ENCODE measurements around the gene AGAP1.

Gene AGAP1

DNA sequence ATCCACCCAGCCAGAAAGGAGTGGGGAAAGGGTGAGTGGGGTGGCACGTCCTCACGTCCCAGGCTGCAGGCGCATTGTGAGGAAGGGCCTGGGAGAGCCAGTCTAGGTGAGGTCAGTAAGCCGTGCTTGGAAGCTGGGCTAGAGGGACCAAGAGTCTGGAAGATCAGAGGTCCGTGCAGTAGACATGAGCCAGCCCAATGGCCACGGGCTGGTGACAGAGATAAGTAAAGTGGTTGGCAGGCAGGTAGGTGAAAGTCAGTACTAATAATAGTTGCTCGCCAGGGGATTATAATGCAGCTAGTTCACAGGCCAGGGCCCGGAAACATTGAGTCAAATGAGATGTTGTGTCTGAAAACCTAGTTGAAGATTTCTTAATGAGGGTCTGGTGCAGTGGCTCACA is 541.1 kb downstream of the AGAP1 start:
- DNase-seq = no peak

DNA sequence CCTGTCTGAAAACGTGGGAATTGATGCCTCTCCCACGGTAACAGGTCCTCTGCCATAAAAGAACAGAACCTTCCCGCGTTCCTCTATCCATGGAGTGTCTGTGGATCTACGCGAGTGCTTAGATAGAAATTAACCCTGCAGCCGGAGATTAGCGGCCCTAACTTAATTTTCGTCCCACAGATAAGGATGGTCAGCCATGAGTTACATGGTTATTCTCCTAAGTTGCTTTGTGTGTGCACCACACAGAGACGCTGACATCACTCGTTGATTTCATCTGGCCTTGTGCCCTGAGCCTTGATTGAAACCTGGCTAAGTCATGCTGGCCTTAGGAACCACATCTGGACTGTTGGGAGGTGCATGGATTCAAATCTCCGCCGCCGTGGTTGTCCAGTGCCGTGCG is 542.2 kb downstream of the AGAP1 start:
- no peak for DNase-seq

DNA sequence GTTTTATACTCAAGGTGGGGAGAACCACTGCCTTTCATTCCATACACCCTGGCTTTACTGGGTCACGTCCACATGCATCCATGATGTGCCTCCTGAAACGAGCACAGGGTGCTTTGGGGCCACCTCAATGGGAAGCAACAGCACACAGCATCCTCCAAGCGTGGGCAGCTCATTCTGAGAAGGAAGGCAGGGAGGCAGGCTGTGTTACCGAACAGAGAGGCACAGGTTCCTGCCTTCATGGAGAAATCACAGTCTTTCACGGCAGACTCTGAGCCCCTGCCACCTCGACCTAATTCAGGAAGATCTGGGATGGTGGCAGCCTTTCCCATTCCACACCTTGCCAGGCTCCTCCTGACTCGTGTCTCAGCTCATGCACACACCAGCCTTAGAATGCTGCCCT is 544.3 kb downstream of the AGAP1 start:
- no peak for DNase-seq

GRCh38 chr2:236040600-236041328 is 546.9 kb downstream of the AGAP1 start:
- DNase-seq = no peak

DNA sequence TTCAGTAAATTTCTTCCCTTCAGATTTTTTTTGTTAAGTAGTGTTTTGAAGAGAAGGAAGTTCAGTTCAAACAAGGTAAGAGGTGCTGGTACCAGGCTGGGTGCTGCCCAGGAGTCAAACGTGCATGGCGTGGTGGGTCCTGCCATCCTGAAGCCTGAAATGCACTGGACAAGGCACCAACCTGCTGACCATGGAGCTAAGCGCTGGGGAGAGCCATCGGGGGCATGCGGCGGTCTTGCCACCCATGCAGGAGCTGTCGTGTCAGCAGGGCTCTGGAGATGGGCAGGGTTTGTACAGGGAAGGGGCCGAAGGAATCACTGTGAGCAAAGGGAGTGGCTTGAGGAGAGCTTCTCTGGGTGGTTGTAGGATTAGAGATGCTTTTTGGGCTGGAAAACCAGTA is 547.8 kb downstream of the AGAP1 start:
- no peak for DNase-seq

GRCh38 chr2:236042087-236042486 is 548.2 kb downstream of the AGAP1 start:
- DNase-seq = no peak

GRCh38 chr2:236044191-236044590 is 550.3 kb downstream of the AGAP1 start:
- no peak for DNase-seq

DNA sequence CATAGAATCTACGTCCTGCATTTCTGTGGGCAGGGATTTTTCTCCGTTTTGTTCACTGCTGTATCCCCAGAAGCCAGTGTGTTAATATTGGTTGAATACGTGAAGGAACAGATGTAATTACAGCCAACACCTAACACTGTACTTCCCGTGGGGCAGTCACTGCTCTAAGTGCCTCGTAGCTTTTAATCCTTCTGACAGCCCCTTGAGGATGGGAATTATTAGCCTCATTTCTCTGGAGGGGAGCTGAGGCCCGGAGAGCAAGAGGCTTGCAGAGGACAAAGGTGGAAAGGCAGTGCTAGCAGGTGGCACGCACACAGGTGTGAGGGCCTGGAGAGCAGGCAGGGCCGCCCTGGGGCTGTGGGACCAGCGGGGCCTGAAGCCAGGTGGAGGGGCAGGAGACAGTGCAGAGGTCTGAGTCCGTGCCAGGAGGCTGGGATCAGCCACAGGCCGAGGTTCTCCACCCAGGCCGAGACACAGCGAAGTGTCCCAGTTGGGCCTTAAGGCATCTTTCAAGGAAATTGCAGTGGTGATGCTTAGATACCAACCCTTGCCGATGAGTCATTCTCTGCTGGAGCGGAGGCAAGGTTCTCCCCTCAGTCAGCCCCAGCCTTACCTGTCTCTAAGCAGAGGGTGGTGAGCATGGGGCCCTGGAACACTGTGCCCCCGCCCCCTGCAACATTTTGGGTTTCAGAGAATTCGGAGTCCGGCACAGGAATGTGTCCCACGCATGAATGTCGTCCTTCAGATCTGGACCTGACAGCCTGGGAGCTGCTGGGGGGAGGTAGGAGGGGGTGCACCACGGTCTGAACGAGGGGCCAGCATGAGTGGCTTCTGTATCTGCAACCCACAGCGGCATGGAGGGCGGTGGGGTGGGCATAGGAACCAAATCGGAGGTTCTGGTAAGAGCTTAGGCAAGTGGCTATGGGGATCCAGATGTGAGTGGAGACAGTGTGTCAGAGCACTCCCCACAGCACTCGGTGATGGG is 551.7 kb downstream of the AGAP1 start:
- no peak for DNase-seq

GRCh38 chr2:236046715-236047114 is 552.9 kb downstream of the AGAP1 start:
- DNase-seq = no peak

GRCh38 chr2:236047176-236047575 is 553.3 kb downstream of the AGAP1 start:
- no peak for DNase-seq

GRCh38 chr2:236047886-236048540 is 554.2 kb downstream of the AGAP1 start:
- no peak for DNase-seq

DNA sequence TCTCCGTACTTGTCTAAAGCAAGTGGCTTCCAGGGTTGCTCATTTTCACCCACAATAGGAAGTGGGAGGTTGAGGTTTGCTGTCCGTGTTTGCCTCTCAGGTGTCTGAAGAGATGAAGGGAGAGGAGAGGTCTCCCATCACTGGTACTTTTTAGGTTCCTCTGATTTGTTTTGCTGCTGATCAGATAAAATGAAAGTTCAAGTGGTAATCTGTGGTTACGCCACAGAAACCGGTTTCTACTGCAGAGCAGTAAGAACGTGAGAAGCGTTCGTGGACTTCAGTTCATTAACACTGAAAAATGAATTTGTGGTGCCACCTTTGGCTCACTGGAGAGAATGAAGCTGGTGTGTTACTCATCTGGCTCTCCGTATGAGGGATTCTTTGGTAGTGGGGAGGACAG is 556.1 kb downstream of the AGAP1 start:
- DNase-seq = no peak

DNA sequence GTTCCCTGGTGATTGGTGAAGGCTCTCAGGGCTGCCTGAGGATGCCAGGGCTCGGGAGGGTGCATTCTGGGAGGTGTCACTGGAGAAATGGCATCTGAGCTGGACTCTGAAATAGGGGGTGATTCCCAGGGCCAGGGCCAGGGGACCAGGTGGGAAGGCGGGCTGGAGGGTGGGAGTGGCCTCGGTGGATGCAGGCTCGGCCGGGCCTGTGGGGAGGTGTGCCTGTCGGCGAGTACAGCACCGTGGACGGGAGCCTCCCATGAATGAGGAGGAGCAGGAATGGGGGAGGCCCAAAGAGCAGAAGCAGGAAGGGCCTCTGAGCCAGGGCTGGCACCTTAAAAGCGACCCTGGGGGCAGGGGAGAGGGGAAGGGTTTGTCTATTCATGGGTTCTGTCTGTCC is 557.5 kb downstream of the AGAP1 start:
- no peak for DNase-seq

GRCh38 chr2:236051806-236052205 is 558.0 kb downstream of the AGAP1 start:
- DNase-seq = no peak

- no peak for DNase-seq
These were observed 558.4 kb downstream of the AGAP1 start for GRCh38 chr2:236052206-236052605.

- no peak for DNase-seq
These were observed 559.3 kb downstream of the AGAP1 start for GRCh38 chr2:236052926-236053821.

DNA sequence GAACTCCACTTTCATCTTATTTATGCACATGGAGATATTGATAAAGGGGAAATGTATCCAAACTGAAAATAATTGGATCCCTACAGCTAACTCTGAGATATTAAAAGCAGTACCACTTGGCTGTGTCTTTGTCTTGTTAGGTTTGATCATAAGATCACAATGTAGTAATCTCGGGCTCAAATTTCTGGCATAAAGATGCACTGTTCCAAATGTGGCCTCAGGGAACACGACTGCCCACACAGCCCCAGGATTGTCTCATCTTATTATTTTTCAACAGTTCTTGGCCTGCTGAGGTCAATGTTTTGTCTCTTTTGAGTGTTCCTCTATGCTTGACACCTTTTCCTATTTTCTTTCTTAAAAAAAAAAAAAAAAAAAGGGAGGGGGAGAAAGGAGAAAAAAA is 560.3 kb downstream of the AGAP1 start:
- DNase-seq = no peak

DNA sequence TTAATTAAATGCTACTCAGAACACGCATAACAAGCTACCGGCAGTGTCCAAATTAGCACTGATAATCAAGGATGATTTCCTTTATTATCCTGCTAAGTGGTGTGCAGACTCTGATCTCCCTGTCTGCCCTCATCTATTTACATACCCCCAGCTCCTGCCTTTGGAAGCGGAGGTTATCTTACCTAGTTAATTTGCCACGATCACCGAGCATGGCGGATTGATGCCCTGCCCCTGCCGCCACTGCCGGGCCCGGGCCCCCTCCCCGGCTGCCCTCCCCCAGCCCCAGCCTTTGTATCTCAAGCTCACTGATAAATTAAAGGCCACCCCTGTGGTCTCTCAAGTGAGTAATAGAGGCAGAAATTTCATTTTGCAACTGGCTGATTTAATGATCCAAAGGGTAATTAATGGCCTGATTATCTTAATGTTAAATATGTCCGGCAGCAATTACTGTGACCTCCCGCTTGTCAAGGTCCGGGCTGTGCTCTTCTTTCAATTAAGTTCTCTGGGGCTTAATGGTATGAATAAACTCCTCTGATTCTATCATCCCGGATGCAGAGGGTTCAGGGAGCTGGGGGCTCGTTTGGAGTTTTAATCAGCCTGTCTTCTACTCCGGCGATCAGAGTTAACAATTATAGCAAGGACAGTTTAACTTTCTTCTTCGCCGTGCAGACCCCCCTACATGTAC is 560.9 kb downstream of the AGAP1 start:
- no peak for DNase-seq

- DNase-seq = no peak
These were observed 561.6 kb downstream of the AGAP1 start for GRCh38 chr2:236055471-236055870.

DNA sequence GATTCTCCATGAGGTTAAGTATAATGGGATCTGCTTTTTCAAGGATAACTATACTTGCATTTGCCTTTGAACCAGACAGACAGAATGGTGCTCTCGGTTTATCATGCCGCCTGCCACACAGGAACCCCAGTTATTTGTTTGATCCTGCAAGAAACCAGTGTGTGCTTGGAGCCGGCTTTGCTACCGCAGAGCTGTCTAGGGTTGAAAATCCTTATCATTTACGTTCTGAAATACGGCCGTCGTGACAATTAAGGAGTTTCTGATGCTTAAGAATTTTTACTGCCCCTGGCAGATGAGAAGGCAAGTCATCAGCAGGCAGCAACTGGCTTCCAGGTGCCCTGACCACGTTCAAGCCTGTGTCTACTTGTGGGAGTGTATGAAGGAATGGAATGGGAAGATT is 562.3 kb downstream of the AGAP1 start:
- DNase-seq = no peak

GRCh38 chr2:236057375-236057774 is 563.5 kb downstream of the AGAP1 start:
- no peak for DNase-seq

DNA sequence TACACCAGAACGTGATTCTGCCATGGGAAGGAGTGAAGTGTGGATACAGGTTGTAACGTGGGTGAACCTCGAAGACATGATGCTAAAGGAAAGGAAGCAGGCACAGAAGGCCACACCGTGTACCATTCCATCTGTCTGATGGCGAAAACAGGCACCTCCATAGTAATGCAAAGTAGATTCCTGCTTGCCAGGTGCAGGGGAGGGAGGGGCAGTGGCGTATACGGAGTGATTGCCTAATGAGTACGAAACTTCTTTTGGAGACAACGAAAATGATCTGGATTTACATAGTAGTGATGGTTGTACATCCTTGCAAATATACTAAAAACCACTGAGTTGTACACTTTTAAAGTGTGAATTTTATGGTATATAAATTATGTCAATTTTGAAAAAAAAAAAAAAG is 567.7 kb downstream of the AGAP1 start:
- DNase-seq = no peak
